Activated CD4-positive, alpha-beta T cell treated with anti-CD3 and anti-CD28 coated beads, Interleukin-2, amount 50 U/mL, for 48 hours (primary cell): ENCODE data around the gene MYO9B.

Experiments used
- DNase-seq, 2 experiments: peaks; one replicate each; pipeline ENCODE4 v3.0.0-alpha.2; 2020

MYO9B gene

GRCh38 chr19:17194608-17195007, 119.0 kb downstream of the MYO9B start:
- DNase-seq, result no peak

GRCh38 chr19:17195106-17195505, 119.5 kb downstream of the MYO9B start:
- DNase-seq, result no peak

- DNase-seq, result no peak
Observed at GRCh38 chr19:17196610-17197009, 121.0 kb downstream of the MYO9B start.

DNA sequence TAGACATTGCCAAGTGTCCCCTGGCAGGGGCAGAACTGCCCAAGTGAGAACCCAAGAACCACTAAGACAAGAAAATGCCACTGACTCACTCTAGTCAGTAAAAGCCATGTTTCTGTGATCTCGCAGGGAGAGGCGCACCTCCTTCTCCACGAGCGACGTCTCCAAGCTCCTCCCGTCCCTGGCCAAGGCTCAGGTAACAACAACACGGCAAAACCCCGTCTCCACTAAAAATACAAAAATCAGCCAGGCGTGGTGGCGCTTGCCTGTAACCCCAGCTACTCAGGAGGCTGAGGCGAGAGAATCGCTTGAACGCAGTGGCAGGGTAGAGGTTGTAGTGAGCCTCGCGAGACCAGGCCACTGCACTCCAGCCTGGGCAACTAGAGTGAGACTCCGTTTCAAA, 122.1 kb downstream of the MYO9B start:
- no peak for DNase-seq

GRCh38 chr19:17200408-17201079, 125.0 kb downstream of the MYO9B start:
- DNase-seq, result no peak

GRCh38 chr19:17202249-17202648, 126.7 kb downstream of the MYO9B start:
- DNase-seq, result peak; percentile 25 to 42

GRCh38 chr19:17202713-17203112, 127.1 kb downstream of the MYO9B start:
- DNase-seq, result no peak

DNA sequence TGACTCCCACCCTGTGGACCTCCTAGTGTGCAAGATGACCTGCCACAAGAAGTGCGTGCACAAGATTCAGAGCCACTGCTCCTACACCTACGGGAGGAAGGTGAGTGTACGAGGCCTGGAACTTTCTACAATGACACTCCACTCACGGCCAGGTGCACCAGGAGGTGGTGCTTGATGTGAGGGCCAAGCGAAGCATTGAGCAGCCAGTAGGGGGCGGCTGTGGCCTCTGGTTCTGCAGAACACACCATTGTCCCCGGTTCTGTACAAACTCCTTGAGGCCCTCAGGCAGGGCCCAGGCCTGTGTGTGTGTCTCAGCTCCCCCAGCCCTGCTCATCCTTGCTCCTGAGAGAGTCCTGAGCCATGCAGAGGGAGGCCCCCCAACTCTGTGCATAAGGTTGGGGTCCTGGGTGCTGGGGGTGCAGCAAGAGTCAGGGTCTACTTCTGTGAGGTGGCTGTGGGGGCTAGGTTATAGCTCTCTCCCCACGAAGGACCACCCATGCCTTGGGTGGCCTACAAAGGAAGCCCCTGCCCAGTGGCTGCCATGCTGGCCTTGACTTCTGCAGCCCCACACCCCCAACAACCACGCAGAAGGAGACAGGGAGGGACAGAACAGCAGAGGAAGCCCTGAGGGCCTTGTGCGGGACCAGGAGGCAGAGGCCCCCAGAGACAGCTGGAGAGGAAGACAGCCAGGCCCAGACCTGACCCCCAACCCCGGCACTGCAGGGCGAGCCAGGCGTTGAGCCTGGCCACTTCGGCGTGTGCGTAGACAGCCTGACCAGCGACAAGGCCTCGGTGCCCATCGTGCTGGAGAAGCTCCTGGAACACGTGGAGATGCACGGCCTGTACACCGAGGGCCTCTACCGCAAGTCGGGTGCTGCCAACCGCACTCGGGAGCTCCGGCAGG, 129.9 kb downstream of the MYO9B start:
- DNase-seq, result peak; percentile 66 to 72

GRCh38 chr19:17206736-17207581, 131.4 kb downstream of the MYO9B start:
- DNase-seq, result no peak

GRCh38 chr19:17209126-17210036, 133.8 kb downstream of the MYO9B start:
- DNase-seq, result peak; percentile 62 to 69

DNA sequence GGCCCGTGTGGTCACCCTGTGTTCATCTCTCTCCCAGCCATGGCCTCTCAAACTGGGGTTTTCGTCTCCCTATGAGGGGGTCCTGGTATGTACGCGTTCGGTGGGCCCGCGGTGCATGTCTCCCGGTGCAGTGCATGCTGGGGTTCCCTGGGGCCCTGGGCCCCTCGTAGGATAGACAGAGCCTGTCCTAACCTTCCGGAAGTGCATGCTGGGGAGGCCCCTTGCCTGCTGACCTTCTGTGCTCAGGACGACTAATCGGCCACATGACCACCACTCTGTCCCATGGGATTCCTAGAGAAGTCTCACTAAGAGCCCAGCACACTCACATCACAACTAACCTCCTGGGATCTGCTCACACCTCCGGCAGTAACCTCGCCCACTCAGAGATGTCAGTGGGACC, 134.7 kb downstream of the MYO9B start:
- DNase-seq, result no peak

- no peak for DNase-seq
Observed at GRCh38 chr19:17211547-17212446, 136.2 kb downstream of the MYO9B start.

DNA sequence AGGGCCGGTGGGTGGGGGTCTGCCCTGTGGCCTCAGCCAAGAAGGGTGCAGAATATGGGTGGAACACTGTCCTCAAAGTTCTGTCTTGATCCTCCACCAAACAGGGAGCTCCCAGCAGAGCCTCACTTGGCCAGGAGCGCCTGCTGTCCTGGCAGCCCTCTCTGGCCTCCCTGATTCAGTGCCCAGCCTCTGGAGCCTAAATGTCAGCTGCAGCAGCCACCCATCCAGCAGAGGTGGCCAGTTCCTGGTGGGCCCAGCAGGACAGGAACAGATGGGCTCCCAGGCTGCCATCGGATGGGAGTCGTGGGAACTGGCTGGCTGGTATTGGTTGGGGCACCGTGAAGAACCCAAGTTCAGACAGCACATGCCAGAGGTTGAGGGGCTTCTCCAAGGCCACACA, 137.8 kb downstream of the MYO9B start:
- DNase-seq, result no peak

DNA sequence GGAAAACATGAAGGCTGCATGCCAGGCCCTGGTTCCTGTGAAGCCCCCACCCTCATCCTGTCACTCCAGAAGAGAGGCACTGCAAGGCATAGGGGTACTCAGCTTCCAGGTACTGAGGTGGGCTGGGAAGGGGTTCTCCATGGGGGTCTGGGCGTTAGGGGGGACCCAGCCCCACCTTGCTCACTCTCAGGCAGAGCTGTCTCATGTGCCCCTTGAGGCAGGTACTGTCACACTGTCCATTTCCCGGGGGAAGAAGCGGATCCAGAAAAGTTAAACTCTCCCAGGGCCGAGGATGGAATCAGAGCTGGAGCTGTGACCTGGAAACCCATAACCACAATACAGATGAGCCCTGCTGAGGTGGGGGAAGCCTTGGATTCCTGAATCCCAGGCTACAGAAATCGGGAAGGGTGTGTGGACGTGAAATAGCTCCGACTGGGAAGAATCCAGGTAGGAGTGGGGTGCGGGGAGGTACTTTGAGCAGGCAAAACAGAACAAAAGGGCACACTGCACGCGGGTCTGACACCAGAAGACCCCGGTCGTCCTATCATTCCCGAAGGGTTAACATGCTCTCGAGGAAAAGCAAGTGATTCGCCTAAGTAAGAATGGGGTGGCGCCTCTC, 139.0 kb downstream of the MYO9B start:
- peak in 1 of 2 experiments; percentile 13 for DNase-seq

DNA sequence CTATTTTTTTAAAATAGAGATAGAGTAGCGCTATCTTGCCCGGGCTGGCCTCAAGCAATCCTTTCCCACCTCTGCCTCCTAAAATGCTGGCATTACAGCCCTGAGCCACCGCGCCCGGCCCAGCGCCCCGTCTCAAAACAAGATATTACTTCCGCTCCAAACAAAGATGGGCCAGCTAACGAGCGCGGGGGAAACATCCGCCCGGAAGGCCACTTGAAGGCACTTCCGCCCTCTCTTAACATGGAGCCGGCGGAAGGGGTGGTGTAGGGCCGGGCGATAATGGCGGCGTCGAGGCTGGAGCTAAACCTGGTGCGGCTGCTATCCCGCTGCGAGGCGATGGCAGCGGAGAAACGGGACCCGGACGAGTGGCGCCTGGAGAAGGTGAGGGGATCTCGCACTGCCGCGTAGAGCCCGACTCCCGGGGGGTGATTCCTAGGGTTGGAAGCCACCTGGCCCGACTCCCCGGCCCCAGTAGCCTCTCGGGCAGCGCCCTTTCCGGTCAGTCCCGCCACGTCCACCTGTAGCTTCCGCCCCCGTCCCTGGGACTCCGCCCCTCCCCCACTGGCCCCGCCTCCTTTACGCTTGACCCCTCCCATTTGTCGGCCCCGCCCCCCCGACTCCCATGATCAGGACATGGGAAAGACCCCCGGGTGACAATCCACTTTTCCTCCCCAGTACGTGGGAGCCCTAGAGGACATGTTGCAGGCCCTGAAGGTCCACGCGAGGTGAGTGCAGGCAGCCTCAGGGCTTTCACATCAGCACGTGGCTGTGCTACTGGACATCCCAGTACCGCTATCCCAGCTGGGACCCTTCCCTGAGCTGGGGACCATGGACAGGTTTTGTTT, 139.8 kb downstream of the MYO9B start, which contains the start of gene USE1:
Gene USE1, plus strand, starts transcription at position 231 of the 845 bp plus-strand sequence. Its CDS starts 49 bp downstream, at position 280.
- DNase-seq, result peak; percentile 85 to 89

DNA sequence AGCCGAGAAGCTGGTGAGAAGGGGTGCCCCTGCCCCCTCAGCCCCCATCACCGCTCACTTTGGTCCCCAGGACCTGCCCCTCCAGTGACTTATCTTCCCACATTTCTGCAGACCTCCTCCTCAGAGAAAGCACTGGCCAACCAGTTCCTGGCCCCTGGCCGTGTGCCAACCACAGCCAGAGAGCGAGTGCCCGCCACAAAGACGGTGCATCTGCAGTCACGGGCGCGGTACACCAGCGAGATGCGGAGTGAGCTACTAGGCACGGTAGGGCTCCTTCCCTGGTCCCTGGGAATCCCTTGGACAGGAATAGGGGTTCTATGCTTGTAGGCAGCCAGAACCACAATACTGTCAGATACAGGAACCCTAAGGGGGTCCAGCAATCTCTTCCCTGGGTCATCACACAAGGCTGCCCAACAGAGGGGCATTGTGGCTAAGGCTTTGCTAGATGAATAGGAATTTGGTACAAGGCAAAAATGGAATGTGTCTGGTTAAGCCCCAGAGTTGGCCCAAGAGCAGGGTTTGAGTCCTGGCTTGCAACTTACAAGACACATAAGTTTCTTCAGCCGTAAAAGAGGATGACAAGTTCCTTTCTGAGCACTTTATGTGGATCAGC, 140.6 kb downstream of the MYO9B start:
- DNase-seq, result no peak

DNA sequence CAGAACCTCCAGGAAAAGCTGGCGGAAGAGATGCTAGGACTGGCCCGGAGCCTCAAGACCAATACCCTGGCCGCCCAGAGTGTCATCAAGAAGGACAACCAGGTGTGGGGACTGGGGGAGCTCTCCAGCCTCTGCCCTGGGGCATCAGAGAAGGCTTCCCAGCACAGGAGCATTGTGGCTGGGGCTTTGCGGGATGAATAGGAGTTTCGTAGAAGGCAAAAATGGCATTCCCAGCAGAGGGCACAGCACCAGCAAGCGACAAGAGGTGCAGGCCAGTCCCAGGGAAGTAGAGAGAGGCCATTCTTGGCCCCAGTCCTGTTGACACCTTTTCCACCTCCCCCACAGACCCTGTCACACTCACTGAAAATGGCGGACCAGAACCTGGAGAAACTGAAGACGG, 143.7 kb downstream of the MYO9B start:
- no peak for DNase-seq

DNA sequence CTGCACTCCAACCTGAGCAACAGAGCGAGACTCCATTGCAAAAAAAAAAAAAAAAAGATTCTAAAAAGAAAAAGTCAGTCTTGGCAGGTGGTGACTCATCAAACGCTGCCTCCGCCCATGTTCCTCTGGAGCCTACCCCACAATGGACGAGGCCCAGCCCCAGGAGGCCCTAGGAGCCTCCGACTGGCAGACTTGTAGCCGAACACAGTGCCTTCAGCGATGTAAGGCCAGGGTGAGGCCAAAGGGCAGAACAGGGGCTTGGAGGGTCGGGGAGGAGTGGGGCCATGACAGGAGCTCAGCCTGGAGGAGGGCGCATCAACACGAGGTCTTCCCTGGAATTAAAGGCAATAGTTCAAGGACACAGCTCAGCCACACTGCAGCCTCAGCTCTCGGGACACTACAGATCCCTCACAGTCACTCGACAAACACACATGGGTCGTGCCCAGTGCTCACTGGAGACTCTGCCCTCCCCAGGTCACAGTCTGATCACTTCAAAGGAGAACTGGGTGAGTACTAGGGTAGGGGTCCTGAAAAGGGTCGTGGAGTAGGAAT, 144.7 kb downstream of the MYO9B start:
- DNase-seq, result no peak

DNA sequence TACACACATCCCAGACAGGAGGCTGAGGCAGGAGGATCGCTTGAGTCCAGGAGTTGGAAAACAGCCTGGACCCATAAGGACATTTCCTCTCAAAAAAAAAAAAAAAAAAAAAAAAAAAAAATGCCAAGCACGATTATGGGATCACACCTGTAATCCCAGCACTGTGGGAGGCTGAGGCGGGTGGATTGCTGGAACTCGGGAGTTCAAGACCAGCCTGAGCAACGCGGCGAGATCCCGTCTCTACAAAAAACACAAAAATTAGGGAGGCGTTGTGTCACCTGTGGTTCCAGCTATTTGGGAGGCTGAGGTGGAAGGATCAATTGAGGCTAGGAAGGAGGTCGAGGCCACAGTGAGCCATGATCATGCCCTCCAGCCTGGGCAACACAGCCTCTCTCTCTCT, 149.5 kb downstream of the MYO9B start:
- no peak for DNase-seq
